Cardiac fibroblast (primary cell): ENCODE data around the gene KLB.
"Not testable (repeated sequence)": the region's sequence is repeated elsewhere in the genome, so short reads cannot be mapped to it uniquely, and the experiment has no call there.

Experiments
- DNase-seq, 2 donors: peaks; one replicate each; pipeline versions ENCODE4 v3.0.0 to v3.0.0-alpha.2; 2010; ENCODE audit warnings: low read depth in 2 of 2
- H3K4me3 ChIP-seq, 2 donors: replicated peaks in 1 of 2; 1 replicate in 1 of 2; 2 replicates in 1 of 2; pipeline ENCODE4 v1.5.1; 2011; ENCODE audit warnings: low read depth in 2 of 2, low read length in 2 of 2, mild to moderate bottlenecking in 2 of 2, moderate library complexity in 1 of 2
- CTCF ChIP-seq: IDR thresholded peaks from one replicate; pipeline ENCODE4 v1.5.1; 2011; ENCODE audit warnings: low read depth, mild to moderate bottlenecking, low read length, inconsistent platforms

KLB gene

GRCh38 chr4:39406763-39407583 is at the start of gene KLB:
TSS of gene KLB (plus strand) at chr4:39406930. CDS start at chr4:39406950, 20 bp downstream.
- TF ChIP-seq CTCF = no peak

GRCh38 chr4:39357002-39357401 is 49.7 kb upstream of the KLB start:
- no peak overlapping the region for H3K4me3 ChIP-seq
- no peak for TF ChIP-seq CTCF
- no peak for DNase-seq

More at GRCh38 chr4:39406763-39407583, at the start of gene KLB:
- peak; percentile 15 to 27 for DNase-seq
- no peak within 1 kb of the TSS for H3K4me3 ChIP-seq

GRCh38 chr4:39360611-39361010 is 46.1 kb upstream of the KLB start:
- DNase-seq, H3K4me3 ChIP-seq: not testable (repeated sequence)

- no peak for DNase-seq
- TF ChIP-seq CTCF = no peak
These were observed 43.9 kb upstream of the KLB start for GRCh38 chr4:39362827-39363226.

GRCh38 chr4:39363773-39364393 is 42.8 kb upstream of the KLB start:
- H3K4me3 ChIP-seq = no peak overlapping the region
- no peak for DNase-seq
- no peak for TF ChIP-seq CTCF

More at GRCh38 chr4:39362827-39363226, 43.9 kb upstream of the KLB start:
- no peak overlapping the region for H3K4me3 ChIP-seq

GRCh38 chr4:39365360-39365759 is 41.4 kb upstream of the KLB start:
- no peak for DNase-seq
- TF ChIP-seq CTCF = no peak
- peak overlapping the region; percentile 62 to 98 for H3K4me3 ChIP-seq
